HCT116 (cell line): ENCODE results near the gene STRIP1. TPM values are rescaled to one million over a fixed set of nuclear protein-coding genes. Genes with fewer than 3 reads are reported as not detected.

Experiments used
- ATAC-seq: fragments of 200-7000 bp; cut with Tn5 transposase; 2 replicates; pipeline ENCODE4 v1.9.1; 2020; ENCODE audit warnings: mild to moderate bottlenecking, moderate library complexity
- BruUV-seq: library from RNA; stranded (reverse); fragments of 400-500 nt; replicated peaks from 2 replicates; lab custom pipeline; 2021; lab: Mats Ljungman, UMichigan
- CTCF ChIA-PET: fragments of 300-600 bp; sonication (Branson Sonifier 250); formaldehyde crosslinking; loops from one replicate; lab custom pipeline; 2021; ENCODE audit warnings: antibody characterized with exemption; lab: Charles Lee
- POLR2A ChIA-PET: fragments of 300-600, 350-600 bp; sonication (Branson Sonifier 250); formaldehyde crosslinking; loops from one replicate; lab custom pipeline; 2021; ENCODE audit warnings: antibody characterized with exemption; lab: Charles Lee
- RAD21 ChIA-PET, 2 experiments: fragments of 300-600 bp; sonication (Branson Sonifier 250); formaldehyde crosslinking; loops; one replicate each; lab custom pipeline; 2023; ENCODE audit warnings: low total read pairs in 2 of 2; ENCODE audit not compliant: uncharacterized antibody in 2 of 2, unreplicated experiment in 2 of 2, low non-redundant PET in 1 of 2; lab: Charles Lee
- DNase-seq: peaks from one replicate; pipeline ENCODE4 v3.0.0-alpha.2; 2010; ENCODE audit warnings: low read depth, low spot score
- H2AFZ ChIP-seq: fragments of 200-600 bp; shearing (Covaris generic), sonication (generic); 2 replicates; pipeline ENCODE4 v1.6.1; 2017; ENCODE audit warnings: low read depth, mixed run types, mixed read lengths, antibody characterized with exemption, low read length; ENCODE audit not compliant: poor library complexity, severe bottlenecking
- H3K27ac ChIP-seq: 2 replicates; pipeline ENCODE4 v1.5.1; 2012; ENCODE audit warnings: low read depth, low read length
- H3K27me3 ChIP-seq: fragments of 200-600 bp; sonication (generic); 2 replicates; pipeline ENCODE4 v1.6.1; 2016; ENCODE audit warnings: mixed run types, low read length, mixed read lengths; ENCODE audit not compliant: insufficient read depth
- H3K36me3 ChIP-seq, 2 experiments: fragments of 200-500 bp in 1 of 2; fragments of 200-600 bp in 1 of 2; sonication (Bioruptor generic) in 1 of 2; sonication (generic) in 1 of 2; 2 replicates each; pipeline versions ENCODE4 v1.5.1 to v1.6.1; 2014 to 2016; ENCODE audit warnings: low read length in 2 of 2, inconsistent platforms in 1 of 2, mixed read lengths in 1 of 2, mixed run types in 1 of 2; ENCODE audit not compliant: insufficient read depth in 2 of 2, control insufficient read depth in 1 of 2
- H3K4me1 ChIP-seq, 2 experiments: fragments of 200-600 bp in 1 of 2; sonication (generic) in 1 of 2; 2 replicates each; pipeline versions ENCODE4 v1.5.1 to v1.6.1; 2012 to 2017; ENCODE audit warnings: low read length in 2 of 2, inconsistent platforms in 1 of 2, mild to moderate bottlenecking in 1 of 2, mixed read lengths in 1 of 2, mixed run types in 1 of 2, moderate library complexity in 1 of 2; ENCODE audit not compliant: insufficient read depth in 2 of 2, control insufficient read depth in 1 of 2
- H3K4me2 ChIP-seq: fragments of 200-600 bp; sonication (generic); 2 replicates; pipeline ENCODE4 v1.6.1; 2017; ENCODE audit warnings: mixed run types, low read length, mixed read lengths
- H3K4me3 ChIP-seq, 2 experiments: fragments of 200-600 bp in 1 of 2; sonication (generic) in 1 of 2; replicated peaks in 1 of 2; 2 replicates each; pipeline ENCODE4 v1.5.1; 2011 to 2016; ENCODE audit warnings: low read length in 2 of 2, control low read depth in 1 of 2, low read depth in 1 of 2, mild to moderate bottlenecking in 1 of 2, mixed read lengths in 1 of 2, mixed run types in 1 of 2
- H3K79me2 ChIP-seq: fragments of 200-600 bp; sonication (generic); 2 replicates; pipeline ENCODE4 v1.6.1; 2017; ENCODE audit warnings: mild to moderate bottlenecking, mixed run types, low read length, moderate library complexity, mixed read lengths; ENCODE audit not compliant: insufficient read depth
- H3K9ac ChIP-seq: fragments of 200-600 bp; sonication (generic); 2 replicates; pipeline ENCODE4 v1.6.1; 2016; ENCODE audit warnings: low read length, mixed read lengths
- H3K9me2 ChIP-seq: fragments of 200-600 bp; sonication (generic), shearing (Covaris generic); 2 replicates; pipeline ENCODE4 v1.6.1; 2017; ENCODE audit warnings: mixed run types, mild to moderate bottlenecking, moderate library complexity; ENCODE audit not compliant: insufficient read depth
- H3K9me3 ChIP-seq, 2 experiments: fragments of 200-500 bp in 1 of 2; fragments of 200-600 bp in 1 of 2; sonication (Bioruptor generic) in 1 of 2; sonication (generic) in 1 of 2; 2 replicates each; pipeline ENCODE4 v1.6.1; 2014 to 2017; ENCODE audit warnings: low read length in 2 of 2, mixed read lengths in 2 of 2, inconsistent platforms in 1 of 2, low read depth in 1 of 2, mild to moderate bottlenecking in 1 of 2, mixed run types in 1 of 2, moderate library complexity in 1 of 2; ENCODE audit not compliant: control insufficient read depth in 1 of 2, insufficient read depth in 1 of 2
- H4K20me1 ChIP-seq: fragments of 200-600 bp; sonication (generic), shearing (Covaris generic); 2 replicates; pipeline ENCODE4 v1.6.1; 2017; ENCODE audit warnings: mixed run types, mild to moderate bottlenecking, moderate library complexity; ENCODE audit not compliant: insufficient read depth
- CBX3 ChIP-seq: IDR thresholded peaks from 2 replicates; pipeline ENCODE4 v1.6.1; 2012; ENCODE audit warnings: low read depth
- CEBPB ChIP-seq: IDR thresholded peaks from 2 replicates; pipeline ENCODE4 v1.6.1; 2012; ENCODE audit warnings: low read depth
- EGR1 ChIP-seq: IDR thresholded peaks from 2 replicates; pipeline ENCODE4 v1.6.1; 2012; ENCODE audit warnings: low read depth
- ELF1 ChIP-seq: IDR thresholded peaks from 2 replicates; pipeline ENCODE4 v1.6.1; 2012; ENCODE audit warnings: low read depth, borderline replicate concordance
- EZH2 ChIP-seq: fragments of 200-600 bp; sonication (generic); IDR thresholded peaks from 2 replicates; pipeline ENCODE4 v1.6.1; 2017; ENCODE audit warnings: antibody characterized with exemption, mixed run types
- MAX ChIP-seq: IDR thresholded peaks from 2 replicates; pipeline ENCODE4 v1.6.1; 2012
- POLR2A ChIP-seq: IDR thresholded peaks from 2 replicates; pipeline ENCODE4 v1.7.0; 2011; ENCODE audit warnings: borderline replicate concordance; ENCODE audit not compliant: insufficient read depth, insufficient read length; ENCODE audit errors: extremely low read depth
- SP1 ChIP-seq: IDR thresholded peaks from 2 replicates; pipeline ENCODE4 v1.6.1; 2012; ENCODE audit warnings: low read depth
- TCF7L2 ChIP-seq: IDR thresholded peaks from 2 replicates; pipeline ENCODE4 v1.7.0; 2011; ENCODE audit warnings: borderline replicate concordance, inconsistent platforms; ENCODE audit not compliant: insufficient read depth, insufficient read length; ENCODE audit errors: extremely low read depth
- ZNF274 ChIP-seq: fragments of 200-500 bp; sonication (Bioruptor generic); IDR thresholded peaks from 2 replicates; pipeline ENCODE4 v1.6.1; 2014; ENCODE audit warnings: mild to moderate bottlenecking, low read depth, low read length, inconsistent platforms
- intact Hi-C: fragments of 100-400 bp; cut with micrococcal nuclease; formaldehyde crosslinking; loops from 2 replicates; pipeline ENCODE4 v1.10.0; 2022
- total RNA-seq: library from RNA; stranded (reverse); gene quantifications from one replicate; pipeline ENCODE4 v1.2.1, GENCODE V29; 2021; ENCODE audit not compliant: unreplicated experiment
- TF ChIP-seq, protein P1 (sequence below): IDR thresholded peaks from 2 replicates; pipeline ENCODE4 v1.6.1; 2012; ENCODE audit warnings: low read depth

Gene STRIP1
- total RNA-seq, 1 experiment from 2014 or later: 33.5 TPM

DNA sequence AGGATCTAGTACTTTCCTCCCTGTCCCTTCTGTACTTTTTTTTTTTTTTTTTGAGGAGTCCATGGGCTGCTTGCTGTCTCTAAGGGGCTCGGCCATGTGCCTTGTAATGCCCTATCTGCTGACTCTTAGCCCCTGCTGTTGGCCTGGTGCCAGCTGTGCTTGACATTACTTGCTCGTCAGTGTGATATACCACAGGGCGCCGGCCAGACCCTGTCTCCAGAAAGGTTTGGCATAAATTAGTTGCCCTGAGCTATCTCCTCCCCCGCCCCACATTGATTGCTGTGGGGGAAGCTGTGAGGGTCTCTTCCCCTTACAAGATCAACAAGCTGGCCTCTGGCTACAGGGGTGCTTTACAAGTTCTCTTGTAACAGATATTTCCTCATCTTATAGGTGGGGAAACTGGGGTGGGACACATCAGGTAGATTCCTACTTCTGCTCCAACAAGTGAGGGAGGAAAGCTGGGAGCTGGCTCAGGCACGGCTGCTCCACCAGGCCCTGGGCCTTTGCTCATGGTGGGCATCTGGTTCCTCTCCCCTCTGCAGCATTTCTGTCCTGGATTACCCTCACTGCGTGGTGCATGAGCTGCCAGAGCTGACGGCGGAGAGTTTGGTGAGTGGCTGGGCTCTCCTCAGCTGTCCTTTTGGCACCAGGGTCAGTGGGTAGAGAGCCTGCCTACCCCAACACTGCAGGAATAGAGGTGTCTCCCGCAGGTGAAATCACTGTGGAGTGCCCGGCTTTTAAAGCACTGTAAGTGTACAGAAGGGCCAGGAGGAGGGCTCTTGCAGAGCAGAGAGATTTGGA, 15.6 kb downstream of the STRIP1 start:
- Histone ChIP-seq H4K20me1 (no peaks in the 10 kb centered on the region), H3K27me3 (no peaks in the 10 kb centered on the region), H3K79me2 (no peaks in the 10 kb centered on the region), H3K9ac (no peak overlapping the region), H2AFZ (no peak overlapping the region), H3K36me3 (peaks cover 49 to 58% of the 10 kb centered on the region in 2 experiments; a peak in 3 of 4 replicates), H3K4me3 (no peak overlapping the region), H3K4me1 (no peaks in the 10 kb centered on the region), H3K27ac (no peak overlapping the region), H3K4me2 (no peak overlapping the region), H3K9me3 (no peaks in the 10 kb centered on the region), H3K9me2 (no peaks in the 10 kb centered on the region)
- CTCF ChIA-PET: interaction anchor here (2.0 kb wide), 1 partner anchor 10 kb away, joined by 13 read pairs; no protein-coding TSS in a partner anchor
- POLR2A ChIA-PET: no interaction called here
- intact Hi-C loops: no loop called here
- TF ChIP-seq POLR2A (no peak), CBX3 (no peak), ZNF274 (no peak), SP1 (no peak), TCF7L2 (no peak), MAX (no peak), EGR1 (no peak), ELF1 (no peak), EZH2 (no peak), CEBPB (no peak)
- TF ChIP-seq, protein P1, sequence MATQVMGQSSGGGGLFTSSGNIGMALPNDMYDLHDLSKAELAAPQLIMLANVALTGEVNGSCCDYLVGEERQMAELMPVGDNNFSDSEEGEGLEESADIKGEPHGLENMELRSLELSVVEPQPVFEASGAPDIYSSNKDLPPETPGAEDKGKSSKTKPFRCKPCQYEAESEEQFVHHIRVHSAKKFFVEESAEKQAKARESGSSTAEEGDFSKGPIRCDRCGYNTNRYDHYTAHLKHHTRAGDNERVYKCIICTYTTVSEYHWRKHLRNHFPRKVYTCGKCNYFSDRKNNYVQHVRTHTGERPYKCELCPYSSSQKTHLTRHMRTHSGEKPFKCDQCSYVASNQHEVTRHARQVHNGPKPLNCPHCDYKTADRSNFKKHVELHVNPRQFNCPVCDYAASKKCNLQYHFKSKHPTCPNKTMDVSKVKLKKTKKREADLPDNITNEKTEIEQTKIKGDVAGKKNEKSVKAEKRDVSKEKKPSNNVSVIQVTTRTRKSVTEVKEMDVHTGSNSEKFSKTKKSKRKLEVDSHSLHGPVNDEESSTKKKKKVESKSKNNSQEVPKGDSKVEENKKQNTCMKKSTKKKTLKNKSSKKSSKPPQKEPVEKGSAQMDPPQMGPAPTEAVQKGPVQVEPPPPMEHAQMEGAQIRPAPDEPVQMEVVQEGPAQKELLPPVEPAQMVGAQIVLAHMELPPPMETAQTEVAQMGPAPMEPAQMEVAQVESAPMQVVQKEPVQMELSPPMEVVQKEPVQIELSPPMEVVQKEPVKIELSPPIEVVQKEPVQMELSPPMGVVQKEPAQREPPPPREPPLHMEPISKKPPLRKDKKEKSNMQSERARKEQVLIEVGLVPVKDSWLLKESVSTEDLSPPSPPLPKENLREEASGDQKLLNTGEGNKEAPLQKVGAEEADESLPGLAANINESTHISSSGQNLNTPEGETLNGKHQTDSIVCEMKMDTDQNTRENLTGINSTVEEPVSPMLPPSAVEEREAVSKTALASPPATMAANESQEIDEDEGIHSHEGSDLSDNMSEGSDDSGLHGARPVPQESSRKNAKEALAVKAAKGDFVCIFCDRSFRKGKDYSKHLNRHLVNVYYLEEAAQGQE: no peak
- RAD21 ChIA-PET: no interaction called here
- BruUV-seq: no TSS peak
- ATAC-seq (no peak), DNase-seq (no peak)
